Measurements from ENCODE around the gene INSRR.

INSRR gene

DNA sequence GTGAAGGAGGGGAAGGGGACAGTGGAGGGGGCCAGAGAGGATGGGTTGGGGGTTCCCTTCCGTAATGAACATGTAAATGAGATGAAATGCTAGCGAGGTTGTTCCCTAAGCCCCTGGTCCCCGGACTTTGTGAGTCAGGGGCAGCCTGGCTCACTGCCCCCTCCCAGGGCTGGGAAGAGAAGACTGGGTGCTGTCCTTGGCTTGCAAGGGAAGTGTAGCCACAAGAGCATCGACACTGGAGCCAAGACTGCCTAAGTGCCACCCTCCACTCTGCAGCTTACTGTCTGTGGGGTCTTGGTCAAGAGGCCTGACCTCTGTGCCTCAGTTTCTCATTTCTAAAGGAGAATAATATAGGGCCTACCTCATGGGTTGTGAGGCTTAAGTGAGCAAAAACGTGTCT, 35.1 kb upstream of the INSRR start:
- DNase-seq (ENCODE audit: low read depth in 2 of 2): no peak

DNA sequence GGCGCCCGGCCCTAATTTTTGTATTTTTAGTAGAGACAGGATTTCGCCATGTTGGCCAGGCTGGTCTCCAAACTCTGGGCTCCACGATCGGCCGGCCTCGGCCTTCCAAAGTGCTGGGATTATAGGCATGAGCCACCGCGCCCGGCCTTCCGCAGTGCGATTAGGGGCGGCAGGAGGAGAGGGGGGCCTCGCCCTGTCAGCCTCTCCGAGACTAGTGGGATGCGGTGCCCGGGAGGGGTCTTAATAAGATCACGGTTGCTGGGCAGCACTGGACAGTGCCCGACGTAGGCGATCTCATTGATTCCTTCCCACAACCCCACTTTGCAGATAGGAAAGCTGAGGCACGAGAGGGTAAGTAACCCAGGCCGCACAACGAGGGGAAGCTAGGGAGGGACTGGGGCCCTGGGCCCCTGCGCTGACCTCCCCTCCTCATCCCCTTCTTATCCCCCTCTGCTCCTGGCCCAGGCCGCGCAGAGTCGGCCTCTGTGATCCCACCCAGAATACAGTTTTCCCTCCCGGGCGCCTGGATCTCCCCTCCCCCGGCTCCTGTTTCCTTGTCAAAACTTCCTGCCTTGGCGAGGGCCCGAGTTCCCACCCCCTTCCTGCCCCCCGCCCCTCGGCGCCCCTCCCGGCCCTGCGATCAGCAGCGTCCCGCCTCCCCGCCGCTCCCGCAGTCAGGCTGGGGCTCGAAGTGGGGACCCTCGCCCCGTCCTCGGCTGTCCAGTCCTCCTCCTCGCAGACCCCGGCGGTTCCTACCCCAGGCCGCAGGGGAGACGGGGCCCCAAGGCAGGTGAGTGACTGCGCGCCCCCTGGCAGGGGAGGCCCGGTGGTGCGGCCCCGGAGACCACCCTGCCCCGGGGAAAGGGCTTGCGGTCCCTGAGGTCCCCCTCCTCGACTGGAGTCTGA, 34.4 kb upstream of the INSRR start, which contains the start of gene PEAR1:
Gene PEAR1 (plus strand): TSS at position 671 of the 906 bp plus-strand sequence. CDS start 10,209 bp downstream, outside the sequence.
- no peak for DNase-seq (ENCODE audit: low read depth in 2 of 2)

DNA sequence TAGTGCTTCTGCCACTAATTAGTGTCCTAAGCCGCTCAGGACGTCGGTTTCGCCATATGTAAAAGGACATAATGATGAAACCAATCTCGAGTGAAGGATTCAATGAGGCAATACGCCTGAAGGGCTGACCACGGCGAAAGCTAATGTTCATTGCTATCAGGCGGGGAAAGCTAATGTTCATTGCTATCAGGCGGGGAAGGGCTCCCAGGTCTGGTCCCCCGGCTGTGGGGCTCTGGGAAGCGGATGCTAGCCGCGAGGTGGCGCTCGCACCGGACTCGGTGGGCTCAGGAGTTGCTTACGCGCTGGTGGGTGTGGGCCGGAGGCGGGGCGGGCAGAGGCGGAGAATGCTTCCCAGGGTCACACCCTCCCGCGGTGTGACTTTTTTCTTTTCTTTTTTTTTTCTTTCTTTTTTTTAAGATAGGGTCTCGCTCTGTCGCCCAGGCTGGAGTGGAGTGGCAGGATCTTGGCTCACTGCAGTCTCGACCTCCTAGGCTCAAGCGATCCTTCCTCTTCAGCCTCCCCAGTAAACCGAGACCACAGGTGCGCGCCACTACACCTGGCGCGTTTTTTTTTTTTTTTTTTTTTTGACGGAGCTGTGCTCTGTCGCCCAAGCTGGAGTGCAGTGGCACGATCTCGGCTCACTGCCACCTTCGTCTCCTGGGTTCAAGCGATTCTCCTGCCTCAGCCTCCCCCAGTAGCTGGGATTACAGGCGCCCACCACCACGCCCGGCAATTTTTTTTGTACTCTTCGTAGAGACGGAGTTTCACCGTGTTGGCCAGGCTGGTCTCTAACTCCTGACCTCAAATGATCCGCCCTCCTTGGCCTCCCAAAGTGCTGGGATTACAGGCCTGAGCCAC, 33.5 kb upstream of the INSRR start:
- peak; percentile 64 to 78 for DNase-seq (ENCODE audit: low read depth in 2 of 2)

DNA sequence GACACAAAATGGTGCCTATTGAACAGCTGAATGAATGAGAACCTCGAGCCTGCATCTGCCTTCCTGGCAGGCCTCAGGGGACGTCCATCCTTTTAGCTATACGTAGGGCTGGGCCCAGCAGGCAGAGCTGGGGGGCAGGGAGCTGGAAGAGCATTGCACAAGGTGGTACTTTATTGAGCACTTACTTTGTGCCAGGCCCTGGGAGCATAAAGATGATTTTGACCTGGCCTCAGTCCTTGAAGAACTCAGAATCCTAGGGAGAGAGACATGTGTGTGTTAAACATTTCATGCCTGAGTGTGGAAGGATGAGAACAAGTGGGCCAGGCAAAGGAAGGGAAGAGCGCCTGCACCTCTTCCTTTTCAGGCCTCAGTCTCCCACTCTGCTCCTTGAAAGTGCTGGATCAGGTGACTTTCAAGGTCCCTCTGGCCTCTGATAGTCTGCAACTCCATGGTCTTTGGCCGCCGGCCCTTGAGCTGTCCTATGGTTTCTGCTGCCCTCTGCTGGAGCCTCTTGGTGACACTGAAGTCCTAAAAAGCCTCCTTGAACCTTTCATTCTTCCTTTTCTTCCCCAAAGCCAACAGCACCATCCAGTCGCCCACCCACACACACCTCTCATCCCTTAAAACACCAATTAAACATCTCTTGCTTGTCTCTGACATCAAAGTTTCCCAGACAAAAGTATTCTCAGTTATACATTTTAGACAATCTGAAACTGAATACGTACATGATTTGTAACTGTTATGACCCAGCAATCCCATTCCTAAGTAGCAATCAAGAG, 31.1 kb upstream of the INSRR start:
- peak; percentile 12 to 34 for DNase-seq (ENCODE audit: low read depth in 2 of 2)

DNA sequence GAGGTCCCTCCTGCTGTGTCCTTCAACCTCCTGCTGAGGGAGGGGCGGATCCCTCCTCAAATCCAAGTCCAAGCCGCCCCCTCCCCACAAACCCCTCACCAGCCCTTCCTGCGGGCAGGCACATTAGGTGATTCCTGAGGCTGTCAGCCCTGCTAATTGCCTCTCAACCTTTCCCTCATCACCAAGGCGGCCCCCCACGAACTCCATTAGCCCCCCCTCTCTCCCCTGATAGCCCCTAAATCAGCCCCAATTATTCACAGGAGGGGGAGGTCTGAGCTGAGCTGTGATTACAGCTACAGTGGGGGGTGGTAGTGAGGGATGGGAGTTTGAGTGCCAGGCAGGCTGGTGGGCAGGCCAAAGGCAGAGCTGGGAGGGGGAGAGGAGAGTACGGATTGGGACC, 28.8 kb upstream of the INSRR start:
- DNase-seq (ENCODE audit: low read depth in 2 of 2): no peak

DNA sequence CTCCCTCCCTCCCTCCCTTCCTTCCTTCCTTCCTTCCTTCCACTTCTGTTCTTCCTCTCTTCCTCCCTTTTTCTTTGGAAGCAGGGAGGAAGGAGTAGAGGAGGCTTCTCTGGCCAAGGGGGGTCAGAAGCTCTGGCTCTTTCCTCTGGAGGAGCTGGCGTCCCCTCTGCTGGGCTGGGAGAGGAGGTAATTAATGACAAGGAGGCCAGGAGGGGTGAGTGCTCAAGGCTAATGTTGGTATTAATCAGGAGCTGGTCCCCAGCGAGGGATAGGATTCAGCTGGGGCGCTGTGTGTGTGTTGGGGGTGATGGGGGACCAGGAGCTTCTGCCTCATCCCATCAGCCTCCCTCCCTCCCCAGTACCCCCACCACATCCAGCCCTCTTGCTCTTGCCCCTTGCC, 28.4 kb upstream of the INSRR start:
- no peak for DNase-seq (ENCODE audit: low read depth in 2 of 2)

DNA sequence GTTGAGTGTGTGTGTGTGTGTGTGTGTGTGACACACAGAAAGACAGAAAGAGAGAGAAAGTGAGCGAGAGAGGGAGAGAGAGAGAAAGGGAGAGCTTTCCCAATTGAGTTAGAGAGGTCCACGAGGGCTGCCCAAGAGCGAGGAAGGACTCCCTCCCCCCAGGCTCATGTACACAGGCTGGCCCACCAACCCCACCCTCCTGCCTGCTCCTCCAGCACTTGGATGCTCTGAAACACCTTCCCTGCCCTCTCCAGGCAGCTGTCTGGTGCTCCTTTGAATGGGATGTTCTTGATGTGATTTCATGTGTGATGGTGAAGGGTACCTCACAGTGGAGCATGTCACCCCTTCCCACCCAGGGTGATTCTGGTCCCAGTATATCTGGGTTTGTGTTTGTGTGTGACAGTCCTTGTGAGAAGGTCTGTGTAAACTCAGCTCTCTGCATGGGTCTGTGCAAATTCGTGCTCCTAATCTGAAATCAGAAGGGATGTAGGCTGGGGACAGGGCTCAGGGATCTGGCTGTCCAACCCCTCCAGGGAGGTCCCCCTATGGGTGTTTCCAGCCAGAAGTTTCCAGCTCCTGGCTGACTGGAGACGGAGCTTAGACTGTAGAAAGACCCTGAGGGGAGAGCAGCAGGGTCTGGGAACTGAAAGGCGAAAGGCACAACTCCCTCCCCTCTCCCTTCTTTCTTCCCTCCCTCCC, 27.8 kb upstream of the INSRR start:
- DNase-seq (ENCODE audit: low read depth in 2 of 2): no peak

DNA sequence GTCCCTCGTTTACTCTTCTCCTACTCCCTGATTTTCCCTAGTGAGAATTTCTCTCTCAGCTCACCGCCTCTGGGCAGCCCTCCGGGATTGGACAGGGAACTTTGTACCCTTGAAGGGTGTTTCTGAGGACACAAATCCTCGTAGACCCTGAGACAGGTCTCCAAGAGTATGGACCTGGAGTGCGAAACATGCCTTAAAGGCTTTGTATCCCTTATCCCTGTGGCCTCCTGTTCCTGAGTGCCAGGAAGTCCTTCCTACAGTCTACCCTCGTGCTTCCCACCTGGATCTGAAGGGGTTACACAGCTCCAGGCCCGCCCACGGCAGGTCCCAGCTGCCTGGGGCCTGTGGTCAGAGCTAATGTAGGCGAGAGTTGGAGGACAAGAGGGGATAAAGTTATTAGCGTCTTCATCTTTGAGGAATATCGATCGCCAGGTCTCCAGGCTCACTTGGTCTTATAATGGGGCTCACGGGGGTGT, 27.0 kb upstream of the INSRR start:
- DNase-seq (ENCODE audit: low read depth in 2 of 2): no peak

DNA sequence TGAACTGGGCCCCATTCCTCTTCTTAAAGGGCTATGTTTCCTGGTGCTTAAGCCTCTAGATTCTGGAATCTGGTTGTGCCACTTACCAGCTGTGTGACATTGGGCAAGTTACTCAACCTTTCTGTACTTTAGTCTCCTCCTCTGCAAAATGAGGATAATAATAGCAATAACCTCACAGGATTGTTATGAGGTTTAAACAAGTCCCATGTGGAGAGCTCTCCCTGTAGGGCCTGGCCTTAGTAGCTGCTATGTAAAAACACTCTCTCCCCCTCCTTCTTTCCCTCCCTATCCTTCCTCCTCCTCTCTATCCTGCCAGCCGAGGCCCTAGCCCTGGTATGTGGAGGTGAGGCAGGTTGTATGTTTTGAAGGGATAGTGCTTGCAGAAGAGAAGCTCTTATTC, 26.4 kb upstream of the INSRR start:
- DNase-seq (ENCODE audit: low read depth in 2 of 2): no peak

DNA sequence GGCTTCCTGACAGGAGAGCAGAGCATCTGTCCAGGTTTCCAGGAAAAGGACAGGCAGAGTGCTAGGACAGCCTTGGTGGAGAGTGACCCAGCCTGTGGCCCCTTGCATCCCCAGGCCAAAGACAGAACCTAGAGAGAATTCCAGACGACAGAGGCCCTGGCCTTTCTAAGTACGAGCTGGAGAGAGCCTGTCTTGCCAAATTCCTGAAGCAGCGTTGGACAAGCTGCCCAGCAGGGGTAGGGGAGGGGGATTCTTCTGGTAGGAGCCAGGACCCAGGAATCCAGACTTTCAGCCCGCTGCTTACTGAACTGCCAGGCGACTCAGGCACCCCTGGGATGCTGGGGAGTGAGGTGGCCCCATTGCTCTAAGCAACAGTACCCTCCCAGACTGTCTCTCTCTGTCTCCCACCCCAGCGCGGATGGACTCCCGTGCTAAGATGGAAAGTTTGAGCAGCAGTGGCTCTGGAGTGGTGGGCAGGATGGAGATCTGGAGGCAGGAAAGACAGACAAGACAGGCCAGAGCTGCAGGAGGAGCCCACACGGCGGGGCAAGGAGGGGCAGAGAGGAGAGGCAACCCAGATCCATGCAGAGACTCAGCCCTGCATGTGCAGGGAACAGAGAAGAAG, 25.8 kb upstream of the INSRR start:
- DNase-seq (ENCODE audit: low read depth in 2 of 2): no peak

DNA sequence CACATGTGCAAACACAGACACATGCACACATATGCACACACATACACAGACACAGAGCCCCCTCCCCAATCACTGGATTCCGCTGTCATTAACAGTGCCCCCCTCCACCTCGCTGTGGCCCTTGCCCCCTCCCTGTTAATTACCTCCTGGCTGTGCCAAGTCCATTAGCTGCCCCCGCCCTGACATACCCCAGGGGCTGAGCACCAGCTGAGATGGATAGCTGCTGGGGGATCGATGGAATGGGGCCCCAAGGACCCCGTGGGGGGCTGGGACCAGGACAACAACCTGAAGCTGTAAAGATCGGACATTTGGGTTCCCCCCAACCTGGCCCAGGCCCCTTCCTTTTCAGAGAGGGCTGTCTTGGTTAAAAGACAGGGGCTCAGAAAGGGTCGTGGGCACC, 25.0 kb upstream of the INSRR start:
- no peak for DNase-seq (ENCODE audit: low read depth in 2 of 2)

DNA sequence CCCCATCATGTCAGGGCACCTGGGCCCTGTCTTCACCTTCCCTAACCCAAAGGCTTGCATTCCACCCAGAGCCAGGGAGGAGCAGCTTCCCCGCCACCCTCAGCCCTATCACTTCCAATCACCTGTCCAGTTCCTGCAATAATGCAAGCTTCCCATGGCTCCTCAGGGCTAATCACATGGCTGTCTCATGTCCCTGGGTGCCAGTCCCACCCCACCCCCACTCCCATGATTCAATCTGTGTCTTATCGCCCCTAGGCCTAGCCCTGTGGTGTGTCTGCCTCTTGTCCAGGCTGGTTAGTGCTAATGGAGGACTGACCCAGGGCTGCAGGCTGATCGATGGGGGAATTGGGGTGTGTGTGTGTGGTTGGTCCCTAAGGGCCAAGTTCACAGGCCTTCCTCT, 23.6 kb upstream of the INSRR start:
- DNase-seq (ENCODE audit: low read depth in 2 of 2): no peak

DNA sequence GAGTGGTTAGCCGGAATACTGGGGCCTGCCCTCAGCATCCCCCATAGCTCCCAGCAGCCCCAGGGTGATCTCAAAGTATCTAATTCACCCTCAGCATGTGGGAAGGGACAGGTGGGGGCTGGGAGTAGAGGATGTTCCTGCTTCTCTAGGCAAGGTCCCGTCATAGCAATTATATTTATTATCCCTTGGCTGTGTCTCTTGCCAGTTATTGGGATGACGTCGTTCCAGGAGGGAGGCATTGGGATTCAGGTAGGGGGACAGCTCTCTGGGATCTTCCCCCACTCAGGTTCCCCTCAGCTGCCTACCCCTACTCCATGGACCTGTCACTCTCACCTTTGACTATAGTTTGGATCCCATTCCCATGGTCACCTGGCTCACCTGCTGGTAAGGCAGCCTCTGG, 22.7 kb upstream of the INSRR start:
- no peak for DNase-seq (ENCODE audit: low read depth in 2 of 2)

DNA sequence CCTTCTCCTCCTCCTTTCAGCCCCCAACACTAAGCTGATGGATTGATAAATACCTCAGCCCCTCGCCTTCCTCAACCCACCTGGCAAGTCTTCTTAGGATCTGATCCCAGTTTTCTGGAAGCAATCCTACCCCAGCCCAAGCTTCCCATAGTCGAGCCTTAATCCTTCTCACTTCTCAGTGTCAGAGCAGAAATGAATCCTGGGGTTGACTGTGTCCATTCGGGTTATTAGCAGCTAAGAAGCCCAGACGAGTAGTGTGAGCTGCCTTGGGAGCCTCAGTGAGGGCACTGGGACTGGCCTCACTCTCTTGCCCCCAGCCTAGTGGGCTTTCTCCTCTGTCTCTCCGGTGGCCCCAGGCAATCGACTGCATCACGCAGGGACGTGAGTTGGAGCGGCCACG, 22.2 kb upstream of the INSRR start:
- DNase-seq (ENCODE audit: low read depth in 2 of 2): no peak

DNA sequence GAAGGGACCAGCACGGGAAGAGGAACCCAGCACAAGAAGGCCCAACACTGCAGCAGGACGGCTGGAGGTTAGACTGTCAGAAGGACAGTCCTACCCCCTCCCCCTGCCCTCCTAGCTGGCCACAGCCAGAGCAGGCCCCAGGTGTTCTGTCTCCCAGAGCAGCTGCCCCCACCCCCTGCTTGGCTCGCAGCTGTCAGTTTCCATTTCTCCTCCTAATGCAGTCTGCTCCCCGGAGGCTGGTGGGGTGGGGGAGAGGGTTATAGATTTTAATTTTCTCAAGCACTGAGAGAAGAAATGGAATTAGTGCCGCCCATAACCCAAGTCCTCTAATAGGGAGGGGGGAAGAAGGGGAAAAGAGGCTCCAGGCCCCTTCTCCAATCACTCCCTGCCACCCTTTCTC, 21.6 kb upstream of the INSRR start:
- no peak for DNase-seq (ENCODE audit: low read depth in 2 of 2)

DNA sequence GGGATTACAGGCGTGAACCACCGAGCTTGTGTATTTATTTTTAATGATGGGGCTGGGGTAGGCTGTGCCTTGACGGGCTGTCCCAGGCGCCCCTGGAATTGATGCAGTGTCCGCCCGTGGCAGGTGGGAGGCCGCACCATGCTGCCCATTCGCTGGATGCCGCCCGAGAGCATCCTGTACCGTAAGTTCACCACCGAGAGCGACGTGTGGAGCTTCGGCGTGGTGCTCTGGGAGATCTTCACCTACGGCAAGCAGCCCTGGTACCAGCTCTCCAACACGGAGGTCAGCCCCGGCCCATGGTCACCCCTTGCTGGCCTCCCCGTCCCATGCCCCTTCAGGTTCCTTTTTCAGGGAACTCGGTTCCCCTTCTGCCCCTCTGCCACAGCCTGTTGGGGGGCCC, 21.0 kb upstream of the INSRR start:
- DNase-seq (ENCODE audit: low read depth in 2 of 2): no peak

DNA sequence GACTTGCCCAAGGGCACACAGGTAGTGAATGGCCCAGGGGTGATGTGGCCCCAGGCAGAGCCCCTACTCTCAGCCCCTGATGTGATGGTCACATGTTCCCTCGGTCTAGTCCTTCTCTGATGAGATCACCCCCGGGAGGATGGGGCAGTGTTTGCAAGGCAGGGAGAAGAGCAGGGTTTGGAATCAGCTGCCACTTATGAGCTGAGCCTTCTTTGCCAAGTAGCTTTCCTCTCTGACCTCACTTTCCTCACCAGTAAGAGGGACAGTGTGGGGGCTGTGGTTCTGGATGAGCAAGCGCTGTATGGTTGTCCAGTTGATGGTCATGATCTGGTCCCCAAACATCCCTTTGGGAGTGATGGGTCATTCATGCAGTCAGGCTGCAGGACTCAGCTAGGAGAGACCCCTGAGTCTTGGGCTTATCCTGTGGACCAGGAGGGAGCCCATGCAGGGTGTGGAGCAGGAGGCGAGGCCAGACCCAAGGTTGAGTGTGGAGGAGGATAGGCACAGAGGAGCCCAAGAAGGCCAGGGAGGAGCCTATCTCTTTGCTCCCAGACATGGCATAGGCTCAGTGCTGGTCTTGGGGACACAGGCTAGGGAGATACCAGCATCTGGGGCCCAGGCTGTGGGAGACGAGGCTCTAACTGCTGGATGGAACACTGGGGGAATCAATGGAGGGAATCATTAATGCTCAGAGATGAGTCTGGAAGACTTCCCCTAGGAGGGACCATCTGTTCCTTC, 18.7 kb upstream of the INSRR start:
- DNase-seq (ENCODE audit: low read depth in 2 of 2): no peak

DNA sequence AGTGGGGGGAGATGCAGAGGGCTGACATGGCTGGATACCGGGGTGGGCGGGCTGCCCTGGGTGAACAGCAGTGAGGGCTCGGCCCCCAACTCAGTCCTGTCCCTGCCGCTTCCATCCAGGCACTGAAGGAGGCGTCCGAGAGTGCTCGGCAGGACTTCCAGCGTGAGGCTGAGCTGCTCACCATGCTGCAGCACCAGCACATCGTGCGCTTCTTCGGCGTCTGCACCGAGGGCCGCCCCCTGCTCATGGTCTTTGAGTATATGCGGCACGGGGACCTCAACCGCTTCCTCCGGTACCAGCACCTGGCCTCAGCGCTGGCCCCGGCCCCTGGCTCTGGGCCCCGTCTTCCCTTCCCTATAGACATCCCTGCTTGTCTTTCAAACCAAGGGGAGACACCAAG, 17.4 kb upstream of the INSRR start:
- DNase-seq (ENCODE audit: low read depth in 2 of 2): no peak

DNA sequence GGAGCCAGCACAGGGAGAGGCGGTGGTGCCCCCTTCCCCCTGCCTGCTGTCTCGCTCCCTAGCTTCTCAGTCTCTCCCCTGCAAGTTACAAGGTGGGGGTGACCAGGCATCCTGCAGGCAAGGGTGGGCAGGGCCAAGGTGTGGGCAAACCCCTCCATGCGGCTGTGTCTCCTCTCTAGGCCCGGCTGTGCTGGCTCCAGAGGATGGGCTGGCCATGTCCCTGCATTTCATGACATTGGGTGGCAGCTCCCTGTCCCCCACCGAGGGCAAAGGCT, 16.4 kb upstream of the INSRR start:
- DNase-seq (ENCODE audit: low read depth in 2 of 2): no peak

DNA sequence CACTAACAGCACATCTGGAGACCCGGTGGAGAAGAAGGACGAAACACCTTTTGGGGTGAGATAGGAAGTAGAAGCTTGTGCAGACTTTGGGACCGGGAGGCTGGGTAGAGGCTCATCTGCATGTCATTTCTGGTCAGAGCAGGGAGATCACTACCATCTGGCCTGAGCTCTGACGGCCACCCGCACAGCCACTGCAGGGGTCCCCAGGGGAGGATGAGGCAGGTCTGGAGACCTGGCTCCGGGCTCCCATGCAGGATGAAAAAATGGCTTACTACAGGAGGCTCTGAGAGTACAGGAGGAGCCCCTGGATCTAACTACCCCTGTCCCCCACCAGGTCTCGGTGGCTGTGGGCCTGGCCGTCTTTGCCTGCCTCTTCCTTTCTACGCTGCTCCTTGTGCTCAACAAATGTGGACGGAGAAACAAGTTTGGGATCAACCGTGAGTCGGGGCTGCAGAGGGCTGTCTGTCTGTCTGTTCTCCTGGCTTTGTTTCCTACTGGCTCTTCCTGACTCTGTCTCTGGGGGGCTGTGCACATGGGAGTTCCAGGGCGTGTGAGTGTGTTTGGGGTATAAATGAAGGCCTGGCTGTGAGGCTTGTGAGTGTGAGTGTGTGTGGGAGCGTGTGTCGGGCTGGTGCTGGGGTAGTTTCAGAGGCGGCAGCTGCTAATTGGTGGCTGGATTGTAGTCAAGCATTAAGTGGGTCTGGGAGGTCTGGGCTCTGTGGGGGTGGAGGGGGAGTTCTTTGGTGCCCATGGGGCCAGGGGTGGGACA, 15.8 kb upstream of the INSRR start:
- DNase-seq (ENCODE audit: low read depth in 2 of 2): no peak
